Measurements from ENCODE around the gene ZBTB46. TPM values are rescaled to one million over a fixed set of nuclear protein-coding genes. Genes with fewer than 3 reads are reported as not detected.
A peak's percentile ranks its signal among the peaks of the same experiment; 100 is the strongest.
"Not testable (repeated sequence)": the region's sequence is repeated elsewhere in the genome, so short reads cannot be mapped to it uniquely, and the experiment has no call there.

The ZBTB46 gene
- total RNA-seq, 4 donors from 2014 or later = 11.5 to 20.4 (median 12.6) TPM

DNA sequence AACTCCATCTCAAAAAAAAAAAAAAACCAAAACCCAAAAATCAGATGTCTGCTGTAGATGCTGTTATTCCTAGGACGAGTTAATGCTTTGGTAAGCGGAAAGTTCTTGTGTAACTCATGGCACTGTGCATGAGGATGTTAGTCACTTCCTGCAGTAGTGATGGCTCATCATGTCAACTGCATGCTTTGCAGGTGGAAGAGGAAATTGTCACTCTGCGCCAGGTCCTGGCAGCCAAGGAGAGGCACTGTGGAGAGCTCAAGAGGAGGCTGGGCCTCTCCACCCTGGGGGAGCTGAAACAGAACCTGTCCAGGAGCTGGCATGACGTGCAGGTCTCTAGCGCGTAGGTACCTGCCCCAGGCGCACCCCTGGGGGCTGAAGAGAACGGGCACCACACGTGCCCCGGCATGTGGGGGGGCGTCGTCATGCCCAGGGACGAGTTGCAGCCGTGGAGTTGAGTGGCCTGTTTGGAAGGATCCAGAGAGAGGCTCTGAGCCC is 42.5 kb upstream of the ZBTB46 start:
- Histone ChIP-seq H3K27ac (peak overlapping the region in 3 of 4 donors; percentile 16 to 77 (median 74)), H3K36me3 (peaks cover 2 to 99% (median 43%) of the 10 kb centered on the region in 3 donors)
- TF ChIP-seq POLR2A (IDR thresholded peaks at IDR 0.05) (no peak), EP300 (IDR thresholded peaks at IDR 0.05) (peak; percentile 90 to 95)

DNA sequence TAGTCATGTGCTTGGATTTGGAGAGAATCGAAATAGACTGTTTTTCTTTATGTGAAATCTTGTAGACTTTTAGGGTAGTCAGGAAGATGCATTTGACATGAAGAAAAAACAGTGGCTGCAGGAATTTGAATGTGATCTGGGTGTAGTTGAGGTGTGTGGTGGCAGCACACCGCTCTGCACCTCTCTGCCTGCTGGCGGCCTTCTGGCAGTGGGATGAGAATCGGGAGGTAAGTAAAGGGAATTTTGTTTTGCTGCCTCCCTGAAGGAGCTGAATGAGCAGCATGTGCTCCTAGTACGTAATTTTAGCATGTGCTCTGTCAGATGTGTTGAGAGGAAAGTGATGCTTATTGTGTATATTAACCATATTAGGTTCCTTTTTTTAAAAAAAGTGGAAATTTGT is 37.2 kb upstream of the ZBTB46 start:
- 90 to 91% methylated on average over 5 of the region's 5 CpGs for WGBS, 2 donors
- no peaks in the 10 kb centered on the region for H3K9me3 ChIP-seq
- H3K4me3 ChIP-seq = no peak overlapping the region
- no peak overlapping the region for H3K27ac ChIP-seq
- DNase-seq (ENCODE audit: low spot score in 2 of 2) = no peak
- H3K4me1 ChIP-seq = peaks cover 0 to 50% (median 18%) of the 10 kb centered on the region in 4 donors
- H3K36me3 ChIP-seq = peaks cover 2 to 52% (median 15%) of the 10 kb centered on the region in 3 donors
- TF ChIP-seq EP300 (IDR thresholded peaks at IDR 0.05) = no peak
- TF ChIP-seq POLR2A (IDR thresholded peaks at IDR 0.05) = no peak
- TF ChIP-seq, protein P1, sequence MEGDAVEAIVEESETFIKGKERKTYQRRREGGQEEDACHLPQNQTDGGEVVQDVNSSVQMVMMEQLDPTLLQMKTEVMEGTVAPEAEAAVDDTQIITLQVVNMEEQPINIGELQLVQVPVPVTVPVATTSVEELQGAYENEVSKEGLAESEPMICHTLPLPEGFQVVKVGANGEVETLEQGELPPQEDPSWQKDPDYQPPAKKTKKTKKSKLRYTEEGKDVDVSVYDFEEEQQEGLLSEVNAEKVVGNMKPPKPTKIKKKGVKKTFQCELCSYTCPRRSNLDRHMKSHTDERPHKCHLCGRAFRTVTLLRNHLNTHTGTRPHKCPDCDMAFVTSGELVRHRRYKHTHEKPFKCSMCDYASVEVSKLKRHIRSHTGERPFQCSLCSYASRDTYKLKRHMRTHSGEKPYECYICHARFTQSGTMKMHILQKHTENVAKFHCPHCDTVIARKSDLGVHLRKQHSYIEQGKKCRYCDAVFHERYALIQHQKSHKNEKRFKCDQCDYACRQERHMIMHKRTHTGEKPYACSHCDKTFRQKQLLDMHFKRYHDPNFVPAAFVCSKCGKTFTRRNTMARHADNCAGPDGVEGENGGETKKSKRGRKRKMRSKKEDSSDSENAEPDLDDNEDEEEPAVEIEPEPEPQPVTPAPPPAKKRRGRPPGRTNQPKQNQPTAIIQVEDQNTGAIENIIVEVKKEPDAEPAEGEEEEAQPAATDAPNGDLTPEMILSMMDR (IDR thresholded peaks at IDR 0.05) = no peak
- no peaks in the 10 kb centered on the region for H3K27me3 ChIP-seq

More for the DNA sequence above, 42.5 kb upstream of the ZBTB46 start:
- no peaks in the 10 kb centered on the region for H3K9me3 ChIP-seq
- DNase-seq (ENCODE audit: low spot score in 2 of 2) = peak in 1 of 2 donors; percentile 57
- 86 to 88% methylated on average over 14 of the region's 14 CpGs for WGBS, 2 donors
- peaks cover 0 to 16% (median 0%) of the 10 kb centered on the region in 4 donors for H3K4me1 ChIP-seq
- H3K27me3 ChIP-seq = no peaks in the 10 kb centered on the region
- no peak overlapping the region for H3K4me3 ChIP-seq

DNA sequence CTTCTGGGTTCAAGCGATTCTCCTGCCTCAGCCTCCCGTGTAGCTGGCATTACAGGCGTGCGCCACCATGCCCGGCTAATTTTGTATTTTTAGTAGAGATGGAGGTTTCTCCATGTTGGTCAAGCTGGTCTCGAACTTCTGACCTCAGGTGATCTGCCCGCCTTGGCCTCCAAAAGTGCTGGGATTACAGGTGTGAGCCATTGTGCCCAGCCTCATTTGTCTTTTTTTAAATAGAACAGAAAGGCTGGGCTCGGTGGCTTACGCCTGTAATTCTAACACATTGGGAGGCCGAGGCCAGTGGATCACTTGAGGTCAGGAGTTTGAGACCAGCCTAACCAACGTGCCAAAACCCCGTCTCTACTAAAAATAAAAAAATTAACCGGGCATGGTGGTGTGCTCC is 36.0 kb upstream of the ZBTB46 start:
- not testable (repeated sequence) for H3K9me3 ChIP-seq; H3K27me3 ChIP-seq; DNase-seq (ENCODE audit: low spot score in 2 of 2); H3K4me3 ChIP-seq; H3K27ac ChIP-seq
- Histone ChIP-seq H3K4me1 (peaks cover 0 to 50% (median 20%) of the 10 kb centered on the region in 4 donors), H3K36me3 (peaks cover 2 to 48% (median 19%) of the 10 kb centered on the region in 3 donors)
- WGBS, 2 donors = 93 to 94% methylated on average over 13 of the region's 13 CpGs

DNA sequence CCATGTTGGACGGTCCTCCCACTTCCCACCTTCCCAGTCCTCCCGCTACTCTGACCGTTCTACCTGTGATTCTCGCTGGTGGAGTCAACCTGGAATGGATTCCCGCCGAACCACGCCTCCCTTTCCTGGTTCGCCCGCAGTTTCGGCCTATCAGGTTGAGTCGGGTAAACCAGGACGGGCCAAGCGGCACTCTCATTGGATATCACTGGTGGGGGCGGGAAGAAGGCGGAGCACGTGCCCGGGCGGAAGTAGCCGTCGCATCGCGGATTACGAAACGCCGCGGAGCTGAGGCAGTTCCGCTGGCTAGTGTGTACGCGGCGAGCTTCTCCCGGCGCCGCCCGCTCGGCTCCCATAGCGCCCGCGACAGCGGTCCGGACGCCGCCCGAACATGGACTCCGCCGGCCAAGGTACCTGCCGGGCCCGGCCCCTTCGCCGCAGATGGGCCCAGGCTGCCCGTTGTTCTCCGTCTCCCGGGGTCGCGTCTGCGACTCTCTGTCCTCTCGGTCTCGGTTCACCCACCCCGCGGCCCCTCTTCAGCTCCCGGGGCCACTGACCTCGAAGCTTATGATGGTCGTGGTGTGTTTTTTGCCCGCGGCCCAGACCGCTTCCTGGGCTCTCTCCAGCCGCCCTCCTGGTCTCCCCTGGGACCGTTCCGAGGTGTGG is 34.0 kb upstream of the ZBTB46 start, which contains the start of gene TPD52L2:
Gene TPD52L2, plus strand, starts transcription at position 293 of the 663 bp plus-strand sequence. Its CDS starts 96 bp downstream, at position 389.
- H3K36me3 ChIP-seq = peaks cover 0 to 40% (median 23%) of the 10 kb centered on the region in 3 donors
- H3K9me3 ChIP-seq = no peaks in the 10 kb centered on the region
- TF ChIP-seq POLR2A (IDR thresholded peaks at IDR 0.05) = peak; percentile 79 to 84
- peak; percentile 87 to 92 for TF ChIP-seq EP300 (IDR thresholded peaks at IDR 0.05)
- TF ChIP-seq, protein P1 (IDR thresholded peaks at IDR 0.05) = peak in 1 of 5 experiments; percentile 46

DNA sequence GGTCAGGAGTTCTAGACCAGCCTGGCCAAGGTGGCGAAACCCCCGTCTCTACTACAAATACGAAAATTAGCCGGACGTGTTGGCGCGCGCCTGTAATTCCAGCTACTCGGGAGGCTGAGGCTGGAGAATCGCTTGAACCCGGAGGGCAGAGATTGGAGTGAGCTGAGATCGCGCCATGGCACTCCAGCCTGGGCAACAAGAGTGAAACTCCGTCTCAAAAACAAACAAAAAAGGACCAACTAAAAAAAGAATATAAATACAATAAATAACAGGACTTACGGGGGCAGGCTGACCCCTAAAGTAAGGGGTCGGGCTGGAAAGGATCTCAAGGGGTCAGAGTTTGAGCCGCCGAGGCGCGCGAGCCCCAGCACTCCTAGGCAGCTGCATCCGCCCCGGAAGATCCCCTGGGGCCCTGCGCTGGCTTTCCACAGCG is 33.5 kb upstream of the ZBTB46 start:
- H3K4me1 ChIP-seq = peaks cover 0 to 50% (median 20%) of the 10 kb centered on the region in 4 donors
- H3K9me3 ChIP-seq = no peaks in the 10 kb centered on the region
- H3K36me3 ChIP-seq = peaks cover 0 to 35% (median 19%) of the 10 kb centered on the region in 3 donors
- peak overlapping the region; percentile 61 to 100 (median 73) for H3K4me3 ChIP-seq
- peak overlapping the region; percentile 76 to 99 (median 91) for H3K27ac ChIP-seq
- WGBS, 2 donors = 0 to 1% methylated on average over 25 of the region's 25 CpGs
- no peak for TF ChIP-seq POLR2A (IDR thresholded peaks at IDR 0.05)
- TF ChIP-seq, protein P1 (IDR thresholded peaks at IDR 0.05) = no peak
- no peak for TF ChIP-seq EP300 (IDR thresholded peaks at IDR 0.05)
- DNase-seq (ENCODE audit: low spot score in 2 of 2) = no peak
- no peaks in the 10 kb centered on the region for H3K27me3 ChIP-seq

More for the DNA sequence above, 34.0 kb upstream of the ZBTB46 start, which contains the start of gene TPD52L2:
- 0 to 1% methylated on average over 23 to 40 of the region's 68 CpGs for WGBS, 2 donors
- H3K4me3 ChIP-seq = peak within 1 kb of the TSS; percentile 61 to 100 (median 73)
- peaks cover 0 to 50% (median 20%) of the 10 kb centered on the region in 4 donors for H3K4me1 ChIP-seq
- peak within 1 kb of the TSS; percentile 76 to 99 (median 91) for H3K27ac ChIP-seq
- H3K27me3 ChIP-seq = no peaks in the 10 kb centered on the region
- peak; percentile 98 for DNase-seq (ENCODE audit: low spot score in 2 of 2)

Data from tibial nerve (tissue), 4 donors.